ENCODE measurements around the gene CHN2. TPM values are rescaled to one million over a fixed set of nuclear protein-coding genes. Genes with fewer than 3 reads are reported as not detected.

CHN2 gene
- total RNA-seq, 1 experiment from 2014 or later = 61.2 TPM

DNA sequence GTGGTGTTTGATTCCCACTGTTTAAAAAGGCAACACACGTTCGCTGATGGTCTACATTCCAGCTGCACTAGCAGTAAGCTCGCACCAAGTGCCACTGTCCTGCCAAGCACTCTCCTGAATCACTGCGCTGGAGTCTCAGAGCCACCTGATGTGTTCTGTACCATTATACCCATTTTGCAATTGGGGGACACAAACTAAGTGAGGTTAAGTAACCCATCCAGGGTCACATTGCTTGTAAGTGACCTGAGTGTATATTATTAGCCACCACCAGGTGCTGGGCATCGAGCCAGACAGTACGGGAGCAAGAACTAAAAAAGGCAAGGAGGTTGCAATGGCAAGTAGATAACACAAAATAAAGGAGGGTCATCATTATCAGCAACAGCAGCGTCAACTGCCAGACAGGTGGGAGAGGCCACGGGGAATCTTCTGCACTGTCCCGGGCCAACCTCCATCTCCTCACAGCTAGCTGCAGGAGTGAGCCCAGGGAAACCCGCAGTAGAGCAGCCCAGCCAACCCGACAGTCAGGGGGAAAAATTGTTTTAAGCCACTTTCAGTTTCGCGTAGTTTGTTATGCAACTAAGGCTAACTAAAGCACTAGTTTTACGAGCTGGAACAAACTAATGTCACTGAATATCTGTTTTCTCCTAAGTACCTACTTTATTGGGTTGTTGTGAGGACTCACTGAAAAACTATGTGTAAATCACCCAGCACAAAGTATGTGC is 47.5 kb upstream of the CHN2 start:
- Histone ChIP-seq H3K27ac (ENCODE audit: low read depth, low read length, poor library complexity, severe bottlenecking) (peak overlapping the region; percentile 79), H3K4me3 (ENCODE audit: low read depth, low read length, poor library complexity, severe bottlenecking) (peak overlapping the region; percentile 73), H3K9me3 (ENCODE audit: low read depth, low read length, poor library complexity, severe bottlenecking) (no peaks in the 10 kb centered on the region), H3K36me3 (ENCODE audit: insufficient read depth, low read length, poor library complexity, severe bottlenecking) (peaks cover 2% of the 10 kb centered on the region), H3K4me1 (ENCODE audit: insufficient read depth, low read length, poor library complexity, severe bottlenecking) (peaks cover 25% of the 10 kb centered on the region), H3K27me3 (replicated peaks; ENCODE audit: insufficient read depth, low read depth, low read length, poor library complexity) (no peaks in the 10 kb centered on the region)
- POLR2A ChIA-PET (ENCODE audit: low non-redundant PET) = no interaction called here
- intact Hi-C loops (cut with micrococcal nuclease; ENCODE audit: unreplicated experiment) = no loop called here
- CTCF ChIA-PET = interaction anchor here (1.2 kb wide), 1 partner anchor 220 kb away, joined by 4 read pairs; no protein-coding TSS in a partner anchor
- TF ChIP-seq EZH2 (IDR thresholded peaks at IDR 0.05; ENCODE audit: borderline replicate concordance, low read depth, low read length, poor library complexity, severe bottlenecking) = no peak
- TF ChIP-seq, protein P1, sequence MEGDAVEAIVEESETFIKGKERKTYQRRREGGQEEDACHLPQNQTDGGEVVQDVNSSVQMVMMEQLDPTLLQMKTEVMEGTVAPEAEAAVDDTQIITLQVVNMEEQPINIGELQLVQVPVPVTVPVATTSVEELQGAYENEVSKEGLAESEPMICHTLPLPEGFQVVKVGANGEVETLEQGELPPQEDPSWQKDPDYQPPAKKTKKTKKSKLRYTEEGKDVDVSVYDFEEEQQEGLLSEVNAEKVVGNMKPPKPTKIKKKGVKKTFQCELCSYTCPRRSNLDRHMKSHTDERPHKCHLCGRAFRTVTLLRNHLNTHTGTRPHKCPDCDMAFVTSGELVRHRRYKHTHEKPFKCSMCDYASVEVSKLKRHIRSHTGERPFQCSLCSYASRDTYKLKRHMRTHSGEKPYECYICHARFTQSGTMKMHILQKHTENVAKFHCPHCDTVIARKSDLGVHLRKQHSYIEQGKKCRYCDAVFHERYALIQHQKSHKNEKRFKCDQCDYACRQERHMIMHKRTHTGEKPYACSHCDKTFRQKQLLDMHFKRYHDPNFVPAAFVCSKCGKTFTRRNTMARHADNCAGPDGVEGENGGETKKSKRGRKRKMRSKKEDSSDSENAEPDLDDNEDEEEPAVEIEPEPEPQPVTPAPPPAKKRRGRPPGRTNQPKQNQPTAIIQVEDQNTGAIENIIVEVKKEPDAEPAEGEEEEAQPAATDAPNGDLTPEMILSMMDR (conservative IDR thresholded peaks at IDR 0.05; ENCODE audit: low read depth, low read length) = no peak; the same call in 1 of the 2 replicates
- TSS peak; percentile 82 for BruUV-seq (replicated peaks)
- DNase-seq (ENCODE audit: low spot score) = peak; percentile 38

DNA sequence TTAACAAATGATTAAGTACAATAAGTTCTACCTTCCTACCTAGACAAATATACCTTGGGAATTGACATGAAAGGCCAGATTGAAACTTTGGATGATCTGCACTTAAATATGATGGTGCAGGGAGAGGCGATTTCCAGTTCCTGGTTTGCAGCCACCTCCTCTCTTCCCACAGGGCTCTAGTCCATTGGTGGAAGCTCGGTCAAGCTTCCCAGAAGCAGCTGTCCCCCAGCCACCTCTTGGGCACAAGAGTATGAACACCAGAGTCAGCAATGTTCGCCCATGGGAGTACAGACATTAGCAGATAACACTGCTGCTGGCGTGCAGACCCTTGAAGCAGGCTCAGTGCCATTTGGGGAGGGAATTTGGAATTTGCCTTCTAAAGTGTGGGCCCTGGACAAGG is 46.8 kb upstream of the CHN2 start:
- TF ChIP-seq EZH2 (IDR thresholded peaks at IDR 0.05; ENCODE audit: borderline replicate concordance, low read depth, low read length, poor library complexity, severe bottlenecking) = no peak
- TF ChIP-seq, protein P1 (conservative IDR thresholded peaks at IDR 0.05; ENCODE audit: low read depth, low read length) = no peak
- Histone ChIP-seq H3K36me3 (ENCODE audit: insufficient read depth, low read length, poor library complexity, severe bottlenecking) (peaks cover 2% of the 10 kb centered on the region), H3K27ac (ENCODE audit: low read depth, low read length, poor library complexity, severe bottlenecking) (no peak overlapping the region), H3K27me3 (replicated peaks; ENCODE audit: insufficient read depth, low read depth, low read length, poor library complexity) (no peaks in the 10 kb centered on the region), H3K4me3 (ENCODE audit: low read depth, low read length, poor library complexity, severe bottlenecking) (peak overlapping the region; percentile 73), H3K9me3 (ENCODE audit: low read depth, low read length, poor library complexity, severe bottlenecking) (no peaks in the 10 kb centered on the region), H3K4me1 (ENCODE audit: insufficient read depth, low read length, poor library complexity, severe bottlenecking) (peaks cover 25% of the 10 kb centered on the region)
- intact Hi-C loops (cut with micrococcal nuclease; ENCODE audit: unreplicated experiment) = no loop called here
- POLR2A ChIA-PET (ENCODE audit: low non-redundant PET) = no interaction called here
- no TSS peak for BruUV-seq (replicated peaks)
- CTCF ChIA-PET = no interaction called here
- DNase-seq (ENCODE audit: low spot score) = no peak

DNA sequence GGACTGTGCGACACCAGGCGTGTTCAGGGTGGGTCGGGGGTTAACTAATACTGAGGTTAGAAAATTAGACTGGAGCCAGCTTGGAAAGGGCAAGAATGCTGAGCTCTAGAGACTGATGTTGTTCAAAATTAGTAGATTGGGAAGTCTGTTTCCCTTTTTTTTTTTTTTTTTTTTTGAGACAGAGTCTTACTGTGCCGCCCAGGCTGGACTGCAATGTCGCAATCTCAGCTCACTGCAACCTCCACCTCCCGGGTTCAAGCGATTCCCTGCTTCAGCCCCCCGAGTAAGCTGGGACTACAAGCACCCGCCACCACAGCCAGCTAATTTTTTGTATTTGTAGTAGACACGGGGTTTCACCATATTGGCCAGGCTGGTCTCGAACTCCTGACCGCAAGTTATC is 45.5 kb upstream of the CHN2 start:
- no peak for TF ChIP-seq EZH2 (IDR thresholded peaks at IDR 0.05; ENCODE audit: borderline replicate concordance, low read depth, low read length, poor library complexity, severe bottlenecking)
- TF ChIP-seq, protein P1 (conservative IDR thresholded peaks at IDR 0.05; ENCODE audit: low read depth, low read length) = no peak
- peaks cover 2% of the 10 kb centered on the region for H3K36me3 ChIP-seq (ENCODE audit: insufficient read depth, low read length, poor library complexity, severe bottlenecking)
- peaks cover 25% of the 10 kb centered on the region for H3K4me1 ChIP-seq (ENCODE audit: insufficient read depth, low read length, poor library complexity, severe bottlenecking)
- POLR2A ChIA-PET (ENCODE audit: low non-redundant PET) = no interaction called here
- no peaks in the 10 kb centered on the region for H3K27me3 ChIP-seq (replicated peaks; ENCODE audit: insufficient read depth, low read depth, low read length, poor library complexity)
- no peak overlapping the region for H3K4me3 ChIP-seq (ENCODE audit: low read depth, low read length, poor library complexity, severe bottlenecking)
- BruUV-seq (replicated peaks) = no TSS peak
- H3K9me3 ChIP-seq (ENCODE audit: low read depth, low read length, poor library complexity, severe bottlenecking) = no peaks in the 10 kb centered on the region
- intact Hi-C loops (cut with micrococcal nuclease; ENCODE audit: unreplicated experiment) = no loop called here
- DNase-seq (ENCODE audit: low spot score) = no peak
- H3K27ac ChIP-seq (ENCODE audit: low read depth, low read length, poor library complexity, severe bottlenecking) = no peak overlapping the region
- CTCF ChIA-PET = no interaction called here

All from A673 (cell line).